ENCODE measurements around the gene BABAM2. TPM values are rescaled to one million over a fixed set of nuclear protein-coding genes. Genes with fewer than 3 reads are reported as not detected.

BABAM2 gene
- total RNA-seq, 2 experiments from 2014 or later, result 50.7 to 51.0 TPM

- Mint-ChIP-seq H3K27me3 (no peaks in the 10 kb centered on the region), H3K27ac (no peak overlapping the region), H3K9me3 (peaks cover 2% of the 10 kb centered on the region), H3K36me3 (peaks cover 19% of the 10 kb centered on the region), H3K4me3 (no peak overlapping the region), H3K4me1 (peaks cover 4% of the 10 kb centered on the region)
- DNase-seq, result no peak
- no peak for ATAC-seq (ENCODE audit: low read depth)
- POLR2A ChIA-PET, result no interaction called here
Measured at GRCh38 chr2:28163028-28163427, 272.5 kb downstream of the BABAM2 start.

GRCh38 chr2:28163627-28164279, 273.2 kb downstream of the BABAM2 start:
- ATAC-seq (ENCODE audit: low read depth), result no peak
- H3K9me3 Mint-ChIP-seq, result peaks cover 2% of the 10 kb centered on the region
- DNase-seq, result no peak
- no peaks in the 10 kb centered on the region for H3K27me3 Mint-ChIP-seq
- H3K36me3 Mint-ChIP-seq, result peaks cover 19% of the 10 kb centered on the region
- no peak overlapping the region for H3K4me3 Mint-ChIP-seq
- peaks cover 4% of the 10 kb centered on the region for H3K4me1 Mint-ChIP-seq
- POLR2A ChIA-PET, result no interaction called here
- no peak overlapping the region for H3K27ac Mint-ChIP-seq

- no peaks in the 10 kb centered on the region for H3K27me3 Mint-ChIP-seq
- no peak overlapping the region for H3K27ac Mint-ChIP-seq
- ATAC-seq (ENCODE audit: low read depth), result no peak
Measured at GRCh38 chr2:28164280-28164801, 273.8 kb downstream of the BABAM2 start.

GRCh38 chr2:28165087-28165635, 274.6 kb downstream of the BABAM2 start:
- Mint-ChIP-seq H3K4me3 (no peak overlapping the region), H3K36me3 (peaks cover 14% of the 10 kb centered on the region), H3K9me3 (no peaks in the 10 kb centered on the region), H3K27ac (no peak overlapping the region), H3K4me1 (peaks cover 4% of the 10 kb centered on the region), H3K27me3 (no peaks in the 10 kb centered on the region)
- DNase-seq (no peak), ATAC-seq (ENCODE audit: low read depth) (no peak)
- POLR2A ChIA-PET, result no interaction called here

More at GRCh38 chr2:28164280-28164801, 273.8 kb downstream of the BABAM2 start:
- Mint-ChIP-seq H3K4me3 (no peak overlapping the region), H3K9me3 (no peaks in the 10 kb centered on the region), H3K4me1 (peaks cover 4% of the 10 kb centered on the region), H3K36me3 (peaks cover 14% of the 10 kb centered on the region)
- POLR2A ChIA-PET, result no interaction called here
- no peak for DNase-seq

- H3K4me3 Mint-ChIP-seq, result no peak overlapping the region
- H3K36me3 Mint-ChIP-seq, result peaks cover 9% of the 10 kb centered on the region
- H3K9me3 Mint-ChIP-seq, result no peaks in the 10 kb centered on the region
- no peaks in the 10 kb centered on the region for H3K27me3 Mint-ChIP-seq
- H3K27ac Mint-ChIP-seq, result no peak overlapping the region
- ATAC-seq (ENCODE audit: low read depth) (no peak), DNase-seq (no peak)
- peaks cover 4% of the 10 kb centered on the region for H3K4me1 Mint-ChIP-seq
- POLR2A ChIA-PET, result no interaction called here
Measured at GRCh38 chr2:28166956-28167355, 276.4 kb downstream of the BABAM2 start.

- H3K4me3 Mint-ChIP-seq, result no peak overlapping the region
- H3K9me3 Mint-ChIP-seq, result no peaks in the 10 kb centered on the region
- no peak overlapping the region for H3K27ac Mint-ChIP-seq
- no peak for DNase-seq
- H3K36me3 Mint-ChIP-seq, result peaks cover 9% of the 10 kb centered on the region
- H3K4me1 Mint-ChIP-seq, result peaks cover 4% of the 10 kb centered on the region
- POLR2A ChIA-PET, result no interaction called here
- H3K27me3 Mint-ChIP-seq, result no peaks in the 10 kb centered on the region
- no peak for ATAC-seq (ENCODE audit: low read depth)
Measured at GRCh38 chr2:28168376-28168775, 277.8 kb downstream of the BABAM2 start.

GRCh38 chr2:28169492-28169891, 279.0 kb downstream of the BABAM2 start:
- peaks cover 4% of the 10 kb centered on the region for H3K4me1 Mint-ChIP-seq
- H3K27ac Mint-ChIP-seq, result no peak overlapping the region
- POLR2A ChIA-PET, result no interaction called here
- no peak for DNase-seq
- no peaks in the 10 kb centered on the region for H3K27me3 Mint-ChIP-seq
- H3K4me3 Mint-ChIP-seq, result no peak overlapping the region
- H3K9me3 Mint-ChIP-seq, result no peaks in the 10 kb centered on the region
- ATAC-seq (ENCODE audit: low read depth), result no peak
- peaks cover 9% of the 10 kb centered on the region for H3K36me3 Mint-ChIP-seq

- no peak for ATAC-seq (ENCODE audit: low read depth)
Measured at GRCh38 chr2:28172114-28172898, 281.8 kb downstream of the BABAM2 start.

GRCh38 chr2:28173377-28173776, 282.8 kb downstream of the BABAM2 start:
- H3K9me3 Mint-ChIP-seq, result peaks cover 23% of the 10 kb centered on the region
- DNase-seq (no peak), ATAC-seq (ENCODE audit: low read depth) (no peak)
- H3K4me1 Mint-ChIP-seq, result peaks cover 8% of the 10 kb centered on the region
- H3K27me3 Mint-ChIP-seq, result no peaks in the 10 kb centered on the region
- no peak overlapping the region for H3K27ac Mint-ChIP-seq
- no peak overlapping the region for H3K4me3 Mint-ChIP-seq
- H3K36me3 Mint-ChIP-seq, result peaks cover 32% of the 10 kb centered on the region
- POLR2A ChIA-PET, result no interaction called here

More at GRCh38 chr2:28172114-28172898, 281.8 kb downstream of the BABAM2 start:
- Mint-ChIP-seq H3K9me3 (peaks cover 19% of the 10 kb centered on the region), H3K36me3 (peaks cover 25% of the 10 kb centered on the region), H3K4me3 (no peak overlapping the region), H3K27ac (no peak overlapping the region), H3K27me3 (no peaks in the 10 kb centered on the region), H3K4me1 (peaks cover 3% of the 10 kb centered on the region)
- DNase-seq, result no peak
- POLR2A ChIA-PET, result no interaction called here

- H3K36me3 Mint-ChIP-seq, result peaks cover 40% of the 10 kb centered on the region
- no peak overlapping the region for H3K27ac Mint-ChIP-seq
- no peak overlapping the region for H3K4me3 Mint-ChIP-seq
- no peaks in the 10 kb centered on the region for H3K27me3 Mint-ChIP-seq
- POLR2A ChIA-PET, result interaction anchor here (0.5 kb wide), 1 partner anchor 151 kb away, joined by 3 read pairs; no protein-coding TSS in a partner anchor
- peaks cover 25% of the 10 kb centered on the region for H3K9me3 Mint-ChIP-seq
- no peak for ATAC-seq (ENCODE audit: low read depth)
- H3K4me1 Mint-ChIP-seq, result peaks cover 14% of the 10 kb centered on the region
- no peak for DNase-seq
Measured at GRCh38 chr2:28174211-28174610, 283.7 kb downstream of the BABAM2 start.

- Mint-ChIP-seq H3K9me3 (peaks cover 27% of the 10 kb centered on the region), H3K4me1 (peaks cover 14% of the 10 kb centered on the region), H3K4me3 (no peak overlapping the region), H3K27me3 (no peaks in the 10 kb centered on the region), H3K36me3 (peaks cover 45% of the 10 kb centered on the region), H3K27ac (no peak overlapping the region)
- POLR2A ChIA-PET, result interaction anchor here (0.5 kb wide), 1 partner anchor 152 kb away, joined by 3 read pairs; no protein-coding TSS in a partner anchor
- no peak for ATAC-seq (ENCODE audit: low read depth)
- DNase-seq, result no peak
Measured at GRCh38 chr2:28175028-28175427, 284.5 kb downstream of the BABAM2 start.

- H3K27ac Mint-ChIP-seq, result no peak overlapping the region
- no peak overlapping the region for H3K4me3 Mint-ChIP-seq
- DNase-seq (no peak), ATAC-seq (ENCODE audit: low read depth) (no peak)
- peaks cover 46% of the 10 kb centered on the region for H3K36me3 Mint-ChIP-seq
- peaks cover 16% of the 10 kb centered on the region for H3K4me1 Mint-ChIP-seq
- peaks cover 33% of the 10 kb centered on the region for H3K9me3 Mint-ChIP-seq
- no peaks in the 10 kb centered on the region for H3K27me3 Mint-ChIP-seq
- POLR2A ChIA-PET, result no interaction called here
Measured at GRCh38 chr2:28178946-28179345, 288.4 kb downstream of the BABAM2 start.

GRCh38 chr2:28181801-28182200, 291.3 kb downstream of the BABAM2 start:
- Mint-ChIP-seq H3K4me3 (no peak overlapping the region), H3K27me3 (no peaks in the 10 kb centered on the region), H3K36me3 (peaks cover 38% of the 10 kb centered on the region), H3K9me3 (peaks cover 17% of the 10 kb centered on the region), H3K27ac (no peak overlapping the region), H3K4me1 (peaks cover 16% of the 10 kb centered on the region)
- DNase-seq, result no peak
- no peak for ATAC-seq (ENCODE audit: low read depth)
- POLR2A ChIA-PET, result no interaction called here
